Calu3 (cell line): ENCODE data around the gene ABHD14A. TPM values are rescaled to one million over a fixed set of nuclear protein-coding genes. Genes with fewer than 3 reads are reported as not detected.

Experiments used
- BruUV-seq: library from RNA; stranded (reverse); fragments of 400-500 nt; replicated peaks from 2 replicates; lab custom pipeline; 2021; lab: Mats Ljungman, UMichigan
- CTCF ChIA-PET: fragments of 300-600 bp; sonication (Branson Sonifier 250); formaldehyde crosslinking; loops from one replicate; lab custom pipeline; 2022; ENCODE audit warnings: antibody characterized with exemption; lab: Charles Lee
- DNase-seq: peaks from one replicate; pipeline ENCODE4 v3.0.0; 2022
- H3K27ac Mint-ChIP-seq: one replicate; pipeline ENCODE4 v1.8.0; 2022; ENCODE audit warnings: mixed read lengths; ENCODE audit not compliant: unreplicated experiment
- H3K27me3 Mint-ChIP-seq: one replicate; pipeline ENCODE4 v1.8.0; 2022; ENCODE audit warnings: mixed read lengths; ENCODE audit not compliant: unreplicated experiment
- H3K36me3 Mint-ChIP-seq: one replicate; pipeline ENCODE4 v1.8.0; 2022; ENCODE audit warnings: mild to moderate bottlenecking, moderate library complexity, mixed read lengths; ENCODE audit not compliant: insufficient read depth, unreplicated experiment
- H3K4me1 Mint-ChIP-seq: one replicate; pipeline ENCODE4 v1.8.0; 2022; ENCODE audit warnings: mild to moderate bottlenecking, low read depth, mixed read lengths; ENCODE audit not compliant: unreplicated experiment
- H3K4me3 Mint-ChIP-seq: one replicate; pipeline ENCODE4 v1.8.0; 2022; ENCODE audit warnings: mild to moderate bottlenecking, low read depth, moderate library complexity, mixed read lengths; ENCODE audit not compliant: unreplicated experiment
- H3K9me3 Mint-ChIP-seq: one replicate; pipeline ENCODE4 v1.8.0; 2022; ENCODE audit warnings: low read depth, mixed read lengths; ENCODE audit not compliant: unreplicated experiment
- intact Hi-C: fragments of 100-400 bp; cut with micrococcal nuclease; formaldehyde crosslinking; loops from one replicate; pipeline ENCODE4 v1.10.0; 2022; ENCODE audit not compliant: unreplicated experiment
- total RNA-seq: library from RNA; stranded (reverse); gene quantifications from 2 replicates; pipeline ENCODE4 v1.2.3, GENCODE V29; 2022
- TF ChIP-seq, protein P1 (sequence below): fragments of 200-600 bp; IDR thresholded peaks from one replicate; pipeline ENCODE4 v1.8.0; 2022; ENCODE audit warnings: antibody characterized with exemption; ENCODE audit not compliant: unreplicated experiment

ABHD14A gene
- total RNA-seq, 1 experiment from 2014 or later, result 6.6 TPM

DNA sequence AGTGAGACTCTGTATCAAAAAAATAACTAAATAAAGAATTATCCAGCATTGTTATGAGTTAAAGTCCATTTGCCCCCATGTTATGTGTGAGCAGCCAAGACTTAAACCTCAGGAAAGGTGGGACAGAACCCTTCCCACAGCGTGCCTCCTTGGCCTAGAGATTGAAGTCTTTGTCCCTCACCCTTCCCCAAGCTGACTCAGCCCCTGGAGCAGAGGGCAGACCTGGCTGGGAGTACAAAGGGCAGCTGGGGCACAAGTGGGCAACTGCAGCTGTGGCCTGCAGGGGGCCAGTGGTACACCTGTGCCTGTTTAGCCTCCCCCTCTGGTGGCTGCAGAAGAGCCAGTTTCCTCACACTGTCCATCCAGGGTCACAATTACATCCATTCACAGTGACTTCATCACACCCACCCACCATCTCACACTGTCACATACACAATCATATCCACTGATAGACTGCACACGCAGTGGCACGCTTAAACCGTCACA, 7.5 kb downstream of the ABHD14A start:
- peak; percentile 80 for DNase-seq
- CTCF ChIA-PET, result interaction anchor here (0.6 to 2.7 kb wide), 11 partner anchors 8 to 581 kb away, joined by 3 to 21 read pairs (median 7); partner anchors contain the start of genes ABHD14A, ABHD14B, PARP3 and RPL29
- TF ChIP-seq, protein P1, sequence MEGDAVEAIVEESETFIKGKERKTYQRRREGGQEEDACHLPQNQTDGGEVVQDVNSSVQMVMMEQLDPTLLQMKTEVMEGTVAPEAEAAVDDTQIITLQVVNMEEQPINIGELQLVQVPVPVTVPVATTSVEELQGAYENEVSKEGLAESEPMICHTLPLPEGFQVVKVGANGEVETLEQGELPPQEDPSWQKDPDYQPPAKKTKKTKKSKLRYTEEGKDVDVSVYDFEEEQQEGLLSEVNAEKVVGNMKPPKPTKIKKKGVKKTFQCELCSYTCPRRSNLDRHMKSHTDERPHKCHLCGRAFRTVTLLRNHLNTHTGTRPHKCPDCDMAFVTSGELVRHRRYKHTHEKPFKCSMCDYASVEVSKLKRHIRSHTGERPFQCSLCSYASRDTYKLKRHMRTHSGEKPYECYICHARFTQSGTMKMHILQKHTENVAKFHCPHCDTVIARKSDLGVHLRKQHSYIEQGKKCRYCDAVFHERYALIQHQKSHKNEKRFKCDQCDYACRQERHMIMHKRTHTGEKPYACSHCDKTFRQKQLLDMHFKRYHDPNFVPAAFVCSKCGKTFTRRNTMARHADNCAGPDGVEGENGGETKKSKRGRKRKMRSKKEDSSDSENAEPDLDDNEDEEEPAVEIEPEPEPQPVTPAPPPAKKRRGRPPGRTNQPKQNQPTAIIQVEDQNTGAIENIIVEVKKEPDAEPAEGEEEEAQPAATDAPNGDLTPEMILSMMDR, result peak; percentile 80
- peak overlapping the region; percentile 98 for H3K4me3 Mint-ChIP-seq
- H3K27ac Mint-ChIP-seq, result peak overlapping the region; percentile 84
- H3K27me3 Mint-ChIP-seq, result no peaks in the 10 kb centered on the region
- peaks cover 43% of the 10 kb centered on the region for H3K36me3 Mint-ChIP-seq
- intact Hi-C loops, result no loop called here
- no peaks in the 10 kb centered on the region for H3K9me3 Mint-ChIP-seq
- H3K4me1 Mint-ChIP-seq, result no peaks in the 10 kb centered on the region
- TSS peak; percentile 69 for BruUV-seq

- Mint-ChIP-seq H3K27me3 (no peaks in the 10 kb centered on the region), H3K36me3 (peaks cover 43% of the 10 kb centered on the region), H3K4me3 (peak within 1 kb of the TSS; percentile 98), H3K4me1 (no peaks in the 10 kb centered on the region), H3K9me3 (no peaks in the 10 kb centered on the region), H3K27ac (peak within 1 kb of the TSS; percentile 84)
- CTCF ChIA-PET, result interaction anchor here (1.0 to 2.7 kb wide), 10 partner anchors 9 to 483 kb away, joined by 3 to 21 read pairs (median 8); partner anchors contain the start of genes ABHD14A, ABHD14B, DCAF1 and PARP3
- intact Hi-C loops, result no loop called here
- TF ChIP-seq, protein P1, result no peak
- DNase-seq, result peak; percentile 89
- no TSS peak for BruUV-seq
Observed at GRCh38 chr3:51982838-51983577, 8.1 kb downstream of the ABHD14A start, which contains the start of gene ACY1. Gene ACY1, plus strand, starts transcription at chr3:51983535. Its CDS starts 530 bp downstream, at chr3:51984065.

- TF ChIP-seq, protein P1, result no peak
- no peaks in the 10 kb centered on the region for H3K9me3 Mint-ChIP-seq
- H3K36me3 Mint-ChIP-seq, result peaks cover 43% of the 10 kb centered on the region
- DNase-seq, result no peak
- no peaks in the 10 kb centered on the region for H3K4me1 Mint-ChIP-seq
- intact Hi-C loops, result no loop called here
- H3K4me3 Mint-ChIP-seq, result peak overlapping the region; percentile 98
- CTCF ChIA-PET, result interaction anchor here (1.0 to 2.7 kb wide), 9 partner anchors 8 to 484 kb away, joined by 3 to 21 read pairs (median 10); partner anchors contain the start of genes ABHD14A, ABHD14B, DCAF1 and PARP3
- BruUV-seq, result TSS peak; percentile 91
- H3K27ac Mint-ChIP-seq, result peak overlapping the region; percentile 84
- no peaks in the 10 kb centered on the region for H3K27me3 Mint-ChIP-seq
Observed at GRCh38 chr3:51983578-51984268, 8.9 kb downstream of the ABHD14A start.

DNA sequence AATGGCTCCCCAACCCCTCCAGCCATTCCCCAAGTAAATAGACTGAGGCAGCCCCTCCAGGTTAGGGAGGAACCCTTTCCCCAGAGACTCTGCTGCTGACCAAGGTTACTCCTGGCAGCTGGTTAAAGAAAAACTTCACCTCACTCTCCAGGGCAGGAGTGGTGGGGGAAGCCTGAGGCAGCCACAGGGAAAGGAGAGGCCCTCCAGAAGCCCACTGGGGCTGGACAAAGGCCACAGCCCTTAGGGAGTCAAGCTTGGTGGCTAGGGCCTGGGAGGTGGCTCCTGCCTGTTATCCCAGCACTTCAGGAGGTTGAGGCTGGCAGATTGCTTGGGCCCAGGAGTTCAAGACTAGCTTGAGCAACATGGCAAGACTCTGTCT, 9.4 kb downstream of the ABHD14A start:
- CTCF ChIA-PET, result interaction anchor here (1.2 to 2.7 kb wide), 2 partner anchors 10 to 485 kb away, joined by 3 to 21 read pairs; partner anchors contain the start of genes ABHD14A, ABHD14B and DCAF1
- peaks cover 43% of the 10 kb centered on the region for H3K36me3 Mint-ChIP-seq
- no peak overlapping the region for H3K27ac Mint-ChIP-seq
- DNase-seq, result no peak
- peak overlapping the region; percentile 98 for H3K4me3 Mint-ChIP-seq
- intact Hi-C loops, result no loop called here
- no peaks in the 10 kb centered on the region for H3K27me3 Mint-ChIP-seq
- TF ChIP-seq, protein P1, result no peak
- no peaks in the 10 kb centered on the region for H3K9me3 Mint-ChIP-seq
- no peaks in the 10 kb centered on the region for H3K4me1 Mint-ChIP-seq
- BruUV-seq, result no TSS peak
